Measurements from ENCODE around the gene FAM81A. TPM values are rescaled to one million over a fixed set of nuclear protein-coding genes. Genes with fewer than 3 reads are reported as not detected.
"Not testable (repeated sequence)": the region's sequence is repeated elsewhere in the genome, so short reads cannot be mapped to it uniquely, and the experiment has no call there.

FAM81A gene
- total RNA-seq, 4 donors from 2014 or later = 1.6 to 2.8 TPM; not detected in 2

GRCh38 chr15:59519329-59519728 is 81.3 kb downstream of the FAM81A start:
- H3K27me3 ChIP-seq = no peaks in the 10 kb centered on the region
- no peaks in the 10 kb centered on the region for H3K9me3 ChIP-seq
- intact Hi-C loops (cut with DNase I) = no loop called here
- no peaks in the 10 kb centered on the region for H3K4me1 ChIP-seq
- no peak for DNase-seq
- WGBS, 2 donors = 71 to 77% methylated on average over 3 of the region's 3 CpGs
- no peaks in the 10 kb centered on the region for H3K36me3 ChIP-seq
- no peak overlapping the region for H3K4me3 ChIP-seq
- TF ChIP-seq CTCF (IDR thresholded peaks at IDR 0.05) = no peak
- H3K27ac ChIP-seq = no peak overlapping the region

- H3K36me3 ChIP-seq = no peaks in the 10 kb centered on the region
- 74 to 88% methylated on average over 5 of the region's 5 CpGs for WGBS, 2 donors
- no peaks in the 10 kb centered on the region for H3K27me3 ChIP-seq
- TF ChIP-seq CTCF (IDR thresholded peaks at IDR 0.05) = no peak
- no peak for TF ChIP-seq POLR2A (IDR thresholded peaks at IDR 0.05)
- no peak for DNase-seq
- no peaks in the 10 kb centered on the region for H3K4me1 ChIP-seq
- H3K4me3 ChIP-seq = no peak overlapping the region
- intact Hi-C loops (cut with DNase I) = no loop called here
- no peak overlapping the region for H3K27ac ChIP-seq
- no peaks in the 10 kb centered on the region for H3K9me3 ChIP-seq
These were observed 83.5 kb downstream of the FAM81A start for GRCh38 chr15:59521443-59521842.

GRCh38 chr15:59522988-59523461 is 85.0 kb downstream of the FAM81A start:
- 78 to 81% methylated on average over 11 to 15 of the region's 15 CpGs for WGBS, 2 donors
- no peak for DNase-seq
- no peaks in the 10 kb centered on the region for H3K36me3 ChIP-seq
- intact Hi-C loops (cut with DNase I) = no loop called here
- H3K9me3 ChIP-seq = no peaks in the 10 kb centered on the region
- H3K27ac ChIP-seq = no peak overlapping the region
- TF ChIP-seq POLR2A (IDR thresholded peaks at IDR 0.05) (no peak), CTCF (IDR thresholded peaks at IDR 0.05) (no peak)
- H3K4me3 ChIP-seq = no peak overlapping the region
- H3K27me3 ChIP-seq = no peaks in the 10 kb centered on the region
- no peaks in the 10 kb centered on the region for H3K4me1 ChIP-seq

GRCh38 chr15:59523702-59524101 is 85.7 kb downstream of the FAM81A start:
- TF ChIP-seq POLR2A (IDR thresholded peaks at IDR 0.05) (no peak), CTCF (IDR thresholded peaks at IDR 0.05) (no peak)
- H3K36me3 ChIP-seq = no peaks in the 10 kb centered on the region
- H3K9me3 ChIP-seq = no peaks in the 10 kb centered on the region
- intact Hi-C loops (cut with DNase I) = no loop called here
- DNase-seq = no peak
- H3K27me3 ChIP-seq = no peaks in the 10 kb centered on the region
- H3K4me3 ChIP-seq = no peak overlapping the region
- WGBS, 2 donors = 82 to 93% methylated on average over 5 to 6 of the region's 6 CpGs
- H3K27ac ChIP-seq = no peak overlapping the region
- H3K4me1 ChIP-seq = peaks cover 0 to 2% (median 0%) of the 10 kb centered on the region in 3 donors

- no peaks in the 10 kb centered on the region for H3K36me3 ChIP-seq
- H3K4me1 ChIP-seq = peaks cover 0 to 8% (median 0%) of the 10 kb centered on the region in 3 donors
- H3K27me3 ChIP-seq = no peaks in the 10 kb centered on the region
- intact Hi-C loops (cut with DNase I) = no loop called here
- H3K4me3 ChIP-seq = no peak overlapping the region
- DNase-seq = no peak
- H3K9me3 ChIP-seq = no peaks in the 10 kb centered on the region
- no peak overlapping the region for H3K27ac ChIP-seq
- TF ChIP-seq CTCF (IDR thresholded peaks at IDR 0.05) (no peak), POLR2A (IDR thresholded peaks at IDR 0.05) (no peak)
- 60 to 66% methylated on average over 4 of the region's 5 CpGs for WGBS, 2 donors
These were observed 86.3 kb downstream of the FAM81A start for GRCh38 chr15:59524331-59524731.

GRCh38 chr15:59526466-59526865 is 88.5 kb downstream of the FAM81A start:
- H3K27ac ChIP-seq; H3K27me3 ChIP-seq; intact Hi-C loops (cut with DNase I); H3K36me3 ChIP-seq; H3K4me3 ChIP-seq; H3K9me3 ChIP-seq; DNase-seq: not testable (repeated sequence)
- WGBS, 2 donors = 87 to 92% methylated on average over 5 of the region's 6 CpGs
- H3K4me1 ChIP-seq = peaks cover 0 to 17% (median 0%) of the 10 kb centered on the region in 3 donors
